HG02973 (cell line): ENCODE measurements around the gene IL17A.

ENCODE experiments used
- ATAC-seq: cut with Tn5 transposase; IDR thresholded peaks from one replicate; pipeline ENCODE4 v1.9.1; 2021; ENCODE audit warnings: moderate library complexity; ENCODE audit not compliant: unreplicated experiment

The IL17A gene

GRCh38 chr6:52186075-52186474 is at the start of gene IL17A:
Gene IL17A, plus strand, starts transcription at chr6:52186375. Its CDS starts 57 bp downstream, at chr6:52186432.
- peak; percentile 14 for ATAC-seq

GRCh38 chr6:52136934-52137467 is 49.2 kb upstream of the IL17A start:
- no peak for ATAC-seq

- no peak for ATAC-seq
Observed at GRCh38 chr6:52138284-52138683, 47.9 kb upstream of the IL17A start.

- no peak for ATAC-seq
Observed at GRCh38 chr6:52139985-52140680, 46.0 kb upstream of the IL17A start.

GRCh38 chr6:52141596-52141995 is 44.6 kb upstream of the IL17A start:
- no peak for ATAC-seq

- no peak for ATAC-seq
Observed at GRCh38 chr6:52142556-52142955, 43.6 kb upstream of the IL17A start.

GRCh38 chr6:52143551-52143950 is 42.6 kb upstream of the IL17A start:
- no peak for ATAC-seq

- ATAC-seq, result no peak
Observed at GRCh38 chr6:52144196-52145076, 41.7 kb upstream of the IL17A start.

- no peak for ATAC-seq
Observed at GRCh38 chr6:52146851-52147445, 39.2 kb upstream of the IL17A start.

GRCh38 chr6:52149076-52149475 is 37.1 kb upstream of the IL17A start:
- ATAC-seq, result no peak

- ATAC-seq, result no peak
Observed at GRCh38 chr6:52149949-52150348, 36.2 kb upstream of the IL17A start.

- ATAC-seq, result no peak
Observed at GRCh38 chr6:52152070-52152423, 34.1 kb upstream of the IL17A start.

GRCh38 chr6:52152711-52153160 is 33.4 kb upstream of the IL17A start:
- no peak for ATAC-seq

- no peak for ATAC-seq
Observed at GRCh38 chr6:52154381-52154780, 31.8 kb upstream of the IL17A start.

GRCh38 chr6:52155791-52156576 is 30.2 kb upstream of the IL17A start:
- ATAC-seq, result peak; percentile 72

GRCh38 chr6:52157301-52157941 is 28.8 kb upstream of the IL17A start:
- peak; percentile 59 for ATAC-seq

- no peak for ATAC-seq
Observed at GRCh38 chr6:52160472-52161104, 25.6 kb upstream of the IL17A start.

- peak; percentile 46 for ATAC-seq
Observed at GRCh38 chr6:52161689-52162438, 24.3 kb upstream of the IL17A start.
